ENCODE data around the gene APOBEC3F. TPM values are rescaled to one million over a fixed set of nuclear protein-coding genes. Genes with fewer than 3 reads are reported as not detected.
"Not testable (repeated sequence)": the region's sequence is repeated elsewhere in the genome, so short reads cannot be mapped to it uniquely, and the experiment has no call there.

APOBEC3F gene
- total RNA-seq, 6 experiments from 2014 or later = 2.0 to 6.6 (median 4.5) TPM

- intact Hi-C loops (cut with DNase I) = no loop called here
- no peak for DNase-seq
- WGBS (ENCODE audit: insufficient coverage, low coverage, low lambda C conversion rate, missing lambda C conversion rate) = 92% methylated on average over 6 of the region's 11 CpGs
- Histone ChIP-seq H3K36me3 (no peaks in the 10 kb centered on the region), H3K4me1 (no peaks in the 10 kb centered on the region), H3K9me3 (no peaks in the 10 kb centered on the region), H3K4me3 (no peak overlapping the region), H3K27me3 (no peaks in the 10 kb centered on the region), H3K27ac (no peak overlapping the region)
- TF ChIP-seq CTCF (IDR thresholded peaks at IDR 0.05) = no peak
- no peak for TF ChIP-seq POLR2A (IDR thresholded peaks at IDR 0.05)
- no peak for ATAC-seq
These were observed 12.4 kb upstream of the APOBEC3F start for GRCh38 chr22:39028281-39028680.

GRCh38 chr22:39029227-39029626 is 11.4 kb upstream of the APOBEC3F start:
- no peaks in the 10 kb centered on the region for H3K27me3 ChIP-seq
- ATAC-seq = no peak
- 90% methylated on average over 11 of the region's 13 CpGs for WGBS (ENCODE audit: insufficient coverage, low coverage, low lambda C conversion rate, missing lambda C conversion rate)

GRCh38 chr22:39030705-39031104 is 10.0 kb upstream of the APOBEC3F start:
- Histone ChIP-seq H3K4me3 (no peak overlapping the region), H3K9me3 (no peaks in the 10 kb centered on the region), H3K4me1 (no peaks in the 10 kb centered on the region), H3K36me3 (no peaks in the 10 kb centered on the region), H3K27me3 (no peaks in the 10 kb centered on the region), H3K27ac (no peak overlapping the region)
- intact Hi-C loops (cut with DNase I) = no loop called here
- TF ChIP-seq CTCF (IDR thresholded peaks at IDR 0.05) (no peak), POLR2A (IDR thresholded peaks at IDR 0.05) (no peak)
- DNase-seq = no peak
- 94% methylated on average over 14 of the region's 14 CpGs for WGBS (ENCODE audit: insufficient coverage, low coverage, low lambda C conversion rate, missing lambda C conversion rate)
- no peak for ATAC-seq

More at GRCh38 chr22:39029227-39029626, 11.4 kb upstream of the APOBEC3F start:
- no peak for TF ChIP-seq CTCF (IDR thresholded peaks at IDR 0.05)
- no peak for TF ChIP-seq POLR2A (IDR thresholded peaks at IDR 0.05)
- no peaks in the 10 kb centered on the region for H3K9me3 ChIP-seq
- DNase-seq = no peak
- intact Hi-C loops (cut with DNase I) = no loop called here
- no peaks in the 10 kb centered on the region for H3K36me3 ChIP-seq
- no peak overlapping the region for H3K27ac ChIP-seq
- no peak overlapping the region for H3K4me3 ChIP-seq
- no peaks in the 10 kb centered on the region for H3K4me1 ChIP-seq

- H3K36me3 ChIP-seq = not testable (repeated sequence)
These were observed 9.0 kb upstream of the APOBEC3F start for GRCh38 chr22:39031434-39032295.

GRCh38 chr22:39037071-39037470 is 3.6 kb upstream of the APOBEC3F start:
- H3K4me1 ChIP-seq; ATAC-seq; H3K27ac ChIP-seq; H3K4me3 ChIP-seq; intact Hi-C loops (cut with DNase I); H3K27me3 ChIP-seq; H3K36me3 ChIP-seq; DNase-seq; H3K9me3 ChIP-seq: not testable (repeated sequence)
- 52% methylated on average over 2 of the region's 2 CpGs for WGBS (ENCODE audit: insufficient coverage, low coverage, low lambda C conversion rate, missing lambda C conversion rate)

More at GRCh38 chr22:39031434-39032295, 9.0 kb upstream of the APOBEC3F start:
- H3K4me3 ChIP-seq; DNase-seq; H3K27me3 ChIP-seq; H3K27ac ChIP-seq; H3K4me1 ChIP-seq; intact Hi-C loops (cut with DNase I); ATAC-seq; H3K9me3 ChIP-seq: not testable (repeated sequence)
- no CpG with 5 or more reads among the region's 18 CpGs for WGBS (ENCODE audit: insufficient coverage, low coverage, low lambda C conversion rate, missing lambda C conversion rate)

Data from right lobe of liver (tissue), 6 donors.